Mesendoderm (in vitro differentiated cells): ENCODE measurements around the gene ARHGAP5.

Experiments
- DNase-seq: peaks from one replicate; pipeline ENCODE4 v3.0.0; 2013
- H2AK5ac ChIP-seq: 2 replicates; pipeline ENCODE4 v1.6.1; 2013; ENCODE audit warnings: low read length, inconsistent platforms
- H2BK120ac ChIP-seq: 2 replicates; pipeline ENCODE4 v1.6.1; 2013; ENCODE audit warnings: low read depth, mild to moderate bottlenecking, low read length, moderate library complexity, mixed read lengths
- H2BK15ac ChIP-seq: replicated peaks from 2 replicates; pipeline ENCODE4 v1.6.1; 2013; ENCODE audit warnings: low read depth, mild to moderate bottlenecking, moderate library complexity
- H2BK5ac ChIP-seq: 2 replicates; pipeline ENCODE4 v1.6.1; 2013; ENCODE audit warnings: low read length, inconsistent platforms
- H3K18ac ChIP-seq: 2 replicates; pipeline ENCODE4 v1.6.1; 2013; ENCODE audit warnings: mild to moderate bottlenecking, low read length, mixed read lengths
- H3K23ac ChIP-seq: one replicate; pipeline ENCODE4 v1.6.1; 2013; ENCODE audit warnings: low read length
- H3K27ac ChIP-seq: 2 replicates; pipeline ENCODE4 v1.5.1; 2013; ENCODE audit warnings: low read depth, mild to moderate bottlenecking, inconsistent platforms, low read length, moderate library complexity
- H3K27me3 ChIP-seq: 2 replicates; pipeline ENCODE4 v1.6.1; 2013; ENCODE audit warnings: low read length, control low read depth, mild to moderate bottlenecking, inconsistent platforms; ENCODE audit not compliant: insufficient read depth, poor library complexity
- H3K36me3 ChIP-seq: 2 replicates; pipeline ENCODE4 v1.6.1; 2013; ENCODE audit warnings: low read length, inconsistent platforms; ENCODE audit not compliant: control insufficient read depth, insufficient read depth
- H3K4ac ChIP-seq: one replicate; pipeline ENCODE4 v1.6.1; 2013; ENCODE audit warnings: low read depth, mild to moderate bottlenecking, low read length, moderate library complexity
- H3K4me1 ChIP-seq: 2 replicates; pipeline ENCODE4 v1.6.1; 2013; ENCODE audit warnings: low read depth, low read length, inconsistent platforms; ENCODE audit not compliant: control insufficient read depth
- H3K4me2 ChIP-seq: 2 replicates; pipeline ENCODE4 v1.6.1; 2013; ENCODE audit warnings: low read length
- H3K4me3 ChIP-seq: 2 replicates; pipeline ENCODE4 v1.5.1; 2013; ENCODE audit warnings: mild to moderate bottlenecking, low read length
- H3K56ac ChIP-seq: one replicate; pipeline ENCODE4 v1.6.1; 2013; ENCODE audit warnings: low read length
- H3K79me1 ChIP-seq: 2 replicates; pipeline ENCODE4 v1.6.1; 2013; ENCODE audit warnings: low read length, inconsistent platforms
- H3K79me2 ChIP-seq: 2 replicates; pipeline ENCODE4 v1.6.1; 2013; ENCODE audit warnings: mild to moderate bottlenecking, low read length; ENCODE audit not compliant: control insufficient read depth, insufficient read depth
- H3K9ac ChIP-seq: 2 replicates; pipeline ENCODE4 v1.6.1; 2013; ENCODE audit warnings: low read length, inconsistent platforms
- H4K5ac ChIP-seq: one replicate; pipeline ENCODE4 v1.6.1; 2013; ENCODE audit warnings: low read length
- H4K8ac ChIP-seq: one replicate; pipeline ENCODE4 v1.6.1; 2013; ENCODE audit warnings: low read depth, mild to moderate bottlenecking, control low read depth, low read length, moderate library complexity
- WGBS: extraction: QIAGEN DNeasy Blood & Tissue Kit; methylation state at CpG from one replicate; pipeline ENCODE4 v1.1.7; 2013; ENCODE audit warnings: low lambda C conversion rate, missing lambda C conversion rate; ENCODE audit not compliant: insufficient coverage; ENCODE audit errors: extremely low coverage; 5-methylcytosine and 5-hydroxymethylcytosine counted together

The ARHGAP5 gene

DNA sequence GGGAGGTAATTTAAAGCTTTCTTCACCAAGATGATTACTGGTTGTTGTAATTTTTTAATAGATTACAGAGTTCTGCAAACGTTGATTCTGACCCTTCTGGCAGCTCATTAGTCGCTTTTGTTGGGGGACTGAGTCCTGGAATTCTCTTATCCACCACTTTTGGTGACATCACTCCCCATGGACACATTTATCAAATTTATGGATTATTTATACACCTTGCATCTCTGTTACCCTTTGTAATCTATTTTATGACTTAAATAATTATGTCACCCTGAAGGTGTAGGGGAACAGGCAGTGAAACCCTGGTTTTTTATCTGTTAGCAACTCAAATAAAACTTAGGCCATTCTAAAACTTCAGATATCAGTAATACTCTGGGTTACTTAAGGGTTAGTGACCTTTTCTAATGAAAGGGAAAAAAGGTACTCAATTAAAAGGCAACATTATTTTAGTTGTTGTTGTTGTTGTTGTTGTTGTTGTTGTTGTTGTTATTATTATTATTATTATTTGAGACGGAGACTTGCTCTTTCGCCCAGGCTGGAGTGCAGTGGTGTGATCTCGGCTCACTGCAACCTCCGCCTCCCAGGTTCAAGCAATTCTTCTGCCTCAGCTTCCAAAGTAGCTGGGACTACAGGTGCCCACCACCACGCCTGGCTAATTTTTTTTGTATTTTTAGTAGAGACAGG is 65.8 kb downstream of the ARHGAP5 start:
- Histone ChIP-seq H4K8ac (no peak overlapping the region), H3K27me3 (no peaks in the 10 kb centered on the region), H2BK120ac (no peak overlapping the region), H3K23ac (no peak overlapping the region), H2BK5ac (no peak overlapping the region), H3K4me3 (no peak overlapping the region), H4K5ac (no peak overlapping the region), H3K56ac (no peak overlapping the region), H3K27ac (no peak overlapping the region), H2AK5ac (no peak overlapping the region), H3K36me3 (no peaks in the 10 kb centered on the region), H3K79me2 (peaks cover 2% of the 10 kb centered on the region), H3K9ac (no peak overlapping the region), H3K18ac (no peak overlapping the region), H2BK15ac (no peak overlapping the region), H3K79me1 (no peaks in the 10 kb centered on the region), H3K4me2 (no peak overlapping the region), H3K4ac (no peak overlapping the region), H3K4me1 (no peaks in the 10 kb centered on the region)
- WGBS = no CpG with 5 or more reads among the region's 7 CpGs
- DNase-seq = no peak

GRCh38 chr14:32150392-32150791 is 73.3 kb downstream of the ARHGAP5 start:
- Histone ChIP-seq H2BK15ac (no peak overlapping the region), H3K27ac (no peak overlapping the region), H3K9ac (no peak overlapping the region), H3K36me3 (no peaks in the 10 kb centered on the region), H4K5ac (no peak overlapping the region), H3K4me3 (no peak overlapping the region), H3K4me2 (no peak overlapping the region), H3K23ac (no peak overlapping the region), H3K79me2 (no peaks in the 10 kb centered on the region), H2BK120ac (no peak overlapping the region), H3K56ac (no peak overlapping the region), H3K4me1 (no peaks in the 10 kb centered on the region), H3K4ac (no peak overlapping the region), H2BK5ac (no peak overlapping the region), H3K18ac (no peak overlapping the region), H3K79me1 (no peaks in the 10 kb centered on the region), H3K27me3 (no peaks in the 10 kb centered on the region), H4K8ac (no peak overlapping the region), H2AK5ac (no peak overlapping the region)
- WGBS = no CpG with 5 or more reads among the region's 2 CpGs
- peak; percentile 89 for DNase-seq

DNA sequence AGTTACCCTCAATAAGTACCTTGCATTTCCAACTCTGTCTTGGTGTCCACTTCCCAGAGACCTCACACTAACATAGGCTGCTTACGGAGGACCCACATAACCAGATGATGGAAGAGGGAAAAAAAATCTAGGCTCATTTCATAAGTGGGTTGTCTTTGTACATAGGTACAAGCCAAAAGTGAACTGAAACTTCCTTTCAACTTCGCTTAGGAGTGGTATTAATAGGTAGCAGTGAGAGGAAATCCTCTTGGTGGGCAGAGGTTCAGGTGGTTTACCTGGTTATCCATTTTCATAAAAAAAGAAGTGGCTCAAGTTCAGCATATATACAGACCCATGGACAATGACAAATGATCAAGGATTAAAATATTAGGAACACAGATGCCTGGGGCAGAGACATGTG is 88.9 kb downstream of the ARHGAP5 start:
- no CpG with 5 or more reads among the region's 2 CpGs for WGBS

GRCh38 chr14:32166924-32167323 is 89.8 kb downstream of the ARHGAP5 start:
- Histone ChIP-seq H3K9ac (no peak overlapping the region), H3K36me3 (no peaks in the 10 kb centered on the region), H4K8ac (no peak overlapping the region), H3K18ac (no peak overlapping the region), H3K27me3 (no peaks in the 10 kb centered on the region), H3K79me2 (no peaks in the 10 kb centered on the region), H2BK5ac (no peak overlapping the region), H3K4me2 (no peak overlapping the region), H2AK5ac (no peak overlapping the region), H3K4me1 (no peaks in the 10 kb centered on the region), H3K79me1 (no peaks in the 10 kb centered on the region), H2BK120ac (no peak overlapping the region), H3K56ac (no peak overlapping the region), H3K4ac (no peak overlapping the region), H2BK15ac (no peak overlapping the region), H3K4me3 (no peak overlapping the region), H3K27ac (no peak overlapping the region), H4K5ac (no peak overlapping the region), H3K23ac (no peak overlapping the region)
- WGBS = no CpG with 5 or more reads among the region's 1 CpG
- DNase-seq = no peak

More for the DNA sequence above, 88.9 kb downstream of the ARHGAP5 start:
- Histone ChIP-seq H3K36me3 (no peaks in the 10 kb centered on the region), H3K4me3 (no peak overlapping the region), H3K79me1 (no peaks in the 10 kb centered on the region), H4K8ac (no peak overlapping the region), H3K27me3 (no peaks in the 10 kb centered on the region), H3K23ac (no peak overlapping the region), H3K27ac (no peak overlapping the region), H3K4me2 (no peak overlapping the region), H3K4ac (no peak overlapping the region), H3K56ac (no peak overlapping the region), H3K79me2 (no peaks in the 10 kb centered on the region), H4K5ac (no peak overlapping the region), H2BK120ac (no peak overlapping the region), H3K9ac (no peak overlapping the region), H2AK5ac (no peak overlapping the region), H3K18ac (no peak overlapping the region), H3K4me1 (no peaks in the 10 kb centered on the region), H2BK15ac (no peak overlapping the region), H2BK5ac (no peak overlapping the region)
- no peak for DNase-seq

DNA sequence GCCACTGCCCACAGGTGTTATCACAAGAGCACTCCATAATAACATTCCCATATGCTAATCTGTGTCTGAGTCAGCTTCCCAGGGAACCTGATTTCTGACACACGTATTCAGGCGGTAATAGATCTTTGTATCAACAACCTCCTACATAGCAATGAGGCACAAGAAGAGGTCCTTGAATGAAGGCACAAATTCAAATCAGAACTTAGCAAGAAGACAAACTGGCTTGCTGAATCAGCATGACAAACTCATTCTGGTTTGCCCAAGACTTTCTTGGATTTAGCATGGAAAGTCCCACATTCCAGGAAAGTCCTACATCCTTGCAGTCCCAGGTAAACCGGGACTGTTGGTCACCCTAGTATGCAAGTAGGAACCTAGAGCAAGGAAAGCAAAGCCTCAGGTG is 90.8 kb downstream of the ARHGAP5 start:
- Histone ChIP-seq H3K4me3 (no peak overlapping the region), H3K79me2 (no peaks in the 10 kb centered on the region), H3K23ac (no peak overlapping the region), H3K79me1 (no peaks in the 10 kb centered on the region), H3K27ac (no peak overlapping the region), H3K56ac (no peak overlapping the region), H3K36me3 (no peaks in the 10 kb centered on the region), H3K4ac (no peak overlapping the region), H3K18ac (no peak overlapping the region), H3K4me1 (no peaks in the 10 kb centered on the region), H2AK5ac (no peak overlapping the region), H3K9ac (no peak overlapping the region), H2BK5ac (no peak overlapping the region), H4K8ac (no peak overlapping the region), H2BK15ac (no peak overlapping the region), H3K27me3 (no peaks in the 10 kb centered on the region), H3K4me2 (no peak overlapping the region), H2BK120ac (no peak overlapping the region), H4K5ac (no peak overlapping the region)
- WGBS = no CpG with 5 or more reads among the region's 3 CpGs
- DNase-seq = no peak

DNA sequence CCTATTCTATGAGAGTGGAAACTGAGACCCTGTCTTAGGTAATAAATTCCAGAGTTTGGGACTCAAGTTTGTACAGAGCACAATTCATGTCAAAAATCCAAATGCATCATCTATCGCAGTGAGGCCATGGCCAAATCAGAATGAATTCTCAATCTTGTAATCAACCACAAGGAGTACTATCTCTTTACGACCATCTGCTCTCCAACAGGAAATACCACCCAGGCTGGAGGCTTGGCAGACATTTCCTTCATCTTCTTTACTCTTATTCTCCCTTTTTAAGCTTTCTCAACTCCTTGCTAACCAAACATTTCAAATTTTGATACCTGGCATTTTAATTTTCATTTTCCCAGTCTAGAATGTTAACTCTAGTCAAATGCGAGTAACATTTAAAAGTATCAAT is 92.1 kb downstream of the ARHGAP5 start:
- no peak overlapping the region for H2BK5ac ChIP-seq
- H3K56ac ChIP-seq = no peak overlapping the region
- H3K4me3 ChIP-seq = no peak overlapping the region
- H3K4me2 ChIP-seq = no peak overlapping the region
- no peaks in the 10 kb centered on the region for H3K4me1 ChIP-seq
- H3K79me1 ChIP-seq = no peaks in the 10 kb centered on the region
- no peak overlapping the region for H2AK5ac ChIP-seq
- H3K27ac ChIP-seq = no peak overlapping the region
- H3K27me3 ChIP-seq = no peaks in the 10 kb centered on the region
- no peaks in the 10 kb centered on the region for H3K79me2 ChIP-seq
- DNase-seq = no peak
- no CpG with 5 or more reads among the region's 3 CpGs for WGBS
- H3K4ac ChIP-seq = no peak overlapping the region
- no peak overlapping the region for H3K9ac ChIP-seq
- H4K5ac ChIP-seq = no peak overlapping the region
- no peak overlapping the region for H2BK120ac ChIP-seq
- H4K8ac ChIP-seq = no peak overlapping the region
- H3K23ac ChIP-seq = no peak overlapping the region
- no peaks in the 10 kb centered on the region for H3K36me3 ChIP-seq
- H2BK15ac ChIP-seq = no peak overlapping the region
- no peak overlapping the region for H3K18ac ChIP-seq
